Nephron (organoid): ENCODE measurements around the gene NRP1.

ENCODE experiments used
- H3K27ac Mint-ChIP-seq, 3 experiments: 2 replicates each; pipeline ENCODE4 v1.8.0; 2020; ENCODE audit warnings: mixed read lengths in 3 of 3, mild to moderate bottlenecking in 2 of 3, moderate library complexity in 1 of 3
- H3K27me3 Mint-ChIP-seq: 2 replicates; pipeline ENCODE4 v1.8.0; 2021; ENCODE audit warnings: low read depth, mild to moderate bottlenecking, moderate library complexity, mixed read lengths
- H3K36me3 Mint-ChIP-seq: 2 replicates; pipeline ENCODE4 v1.8.0; 2020; ENCODE audit warnings: low read depth, mixed read lengths
- H3K4me1 Mint-ChIP-seq: 2 replicates; pipeline ENCODE4 v1.8.0; 2020; ENCODE audit warnings: mixed read lengths
- H3K4me3 Mint-ChIP-seq, 3 experiments: 2 replicates each; pipeline ENCODE4 v1.8.0; 2020; ENCODE audit warnings: mild to moderate bottlenecking in 3 of 3, mixed read lengths in 3 of 3, moderate library complexity in 2 of 3
- H3K9me3 Mint-ChIP-seq: 2 replicates; pipeline ENCODE4 v1.8.0; 2020; ENCODE audit warnings: mixed read lengths
- TF ChIP-seq, protein P1 (sequence below), 3 experiments: fragments of 200-600 bp; sonication (generic); IDR thresholded peaks; one replicate each; pipeline ENCODE4 v1.5.0; 2021; ENCODE audit warnings: antibody characterized with exemption in 3 of 3; ENCODE audit not compliant: unreplicated experiment in 3 of 3

NRP1 gene

DNA sequence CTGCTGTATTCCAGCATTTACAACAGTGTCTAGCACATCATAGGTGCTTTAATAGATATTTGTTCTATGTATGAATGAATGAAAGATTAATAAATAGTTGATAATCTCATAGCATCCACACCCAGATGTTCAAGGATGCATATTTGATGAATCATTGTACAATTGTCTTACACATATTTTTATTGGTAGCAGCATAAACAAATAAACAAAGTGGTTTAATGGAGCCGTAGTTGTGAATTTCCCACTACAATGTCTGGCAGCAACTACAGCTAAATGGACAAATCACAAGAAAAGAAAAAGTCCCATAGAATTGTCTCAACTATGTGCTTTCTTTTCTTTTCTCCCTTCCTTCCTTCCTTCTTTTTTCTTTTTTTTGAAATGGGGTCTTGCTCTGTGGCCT, 150.8 kb downstream of the NRP1 start:
- Mint-ChIP-seq H3K36me3 (peaks cover 87% of the 10 kb centered on the region), H3K4me3 (no peak overlapping the region), H3K27ac (no peak overlapping the region), H3K9me3 (no peaks in the 10 kb centered on the region), H3K27me3 (peaks cover 4% of the 10 kb centered on the region), H3K4me1 (peaks cover 9% of the 10 kb centered on the region)
- TF ChIP-seq, protein P1, sequence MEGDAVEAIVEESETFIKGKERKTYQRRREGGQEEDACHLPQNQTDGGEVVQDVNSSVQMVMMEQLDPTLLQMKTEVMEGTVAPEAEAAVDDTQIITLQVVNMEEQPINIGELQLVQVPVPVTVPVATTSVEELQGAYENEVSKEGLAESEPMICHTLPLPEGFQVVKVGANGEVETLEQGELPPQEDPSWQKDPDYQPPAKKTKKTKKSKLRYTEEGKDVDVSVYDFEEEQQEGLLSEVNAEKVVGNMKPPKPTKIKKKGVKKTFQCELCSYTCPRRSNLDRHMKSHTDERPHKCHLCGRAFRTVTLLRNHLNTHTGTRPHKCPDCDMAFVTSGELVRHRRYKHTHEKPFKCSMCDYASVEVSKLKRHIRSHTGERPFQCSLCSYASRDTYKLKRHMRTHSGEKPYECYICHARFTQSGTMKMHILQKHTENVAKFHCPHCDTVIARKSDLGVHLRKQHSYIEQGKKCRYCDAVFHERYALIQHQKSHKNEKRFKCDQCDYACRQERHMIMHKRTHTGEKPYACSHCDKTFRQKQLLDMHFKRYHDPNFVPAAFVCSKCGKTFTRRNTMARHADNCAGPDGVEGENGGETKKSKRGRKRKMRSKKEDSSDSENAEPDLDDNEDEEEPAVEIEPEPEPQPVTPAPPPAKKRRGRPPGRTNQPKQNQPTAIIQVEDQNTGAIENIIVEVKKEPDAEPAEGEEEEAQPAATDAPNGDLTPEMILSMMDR (IDR thresholded peaks at IDR 0.05; ENCODE audit: unreplicated experiment in 3 of 3), result no peak

DNA sequence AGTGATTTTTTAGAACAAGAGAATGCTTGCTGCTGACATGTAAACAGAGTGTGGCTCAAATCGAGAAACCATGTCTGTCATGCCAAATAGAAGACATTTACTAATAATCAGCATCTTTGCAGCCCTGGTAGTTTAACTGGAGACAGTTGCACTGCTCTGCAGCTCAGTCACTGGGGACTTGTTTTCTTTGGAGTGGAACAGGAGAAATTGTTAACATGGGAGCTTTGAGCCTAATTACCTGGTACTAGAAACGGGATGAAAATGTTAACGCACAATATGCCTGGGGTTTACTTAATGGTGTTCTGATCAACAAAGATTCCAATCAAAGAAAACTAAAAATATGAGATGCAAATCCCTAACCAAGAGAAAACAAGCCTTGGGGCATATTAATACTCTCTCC, 153.5 kb downstream of the NRP1 start:
- Mint-ChIP-seq H3K9me3 (no peaks in the 10 kb centered on the region), H3K27ac (no peak overlapping the region), H3K27me3 (peaks cover 4% of the 10 kb centered on the region), H3K36me3 (peaks cover 72% of the 10 kb centered on the region), H3K4me3 (no peak overlapping the region), H3K4me1 (peaks cover 22% of the 10 kb centered on the region)
- TF ChIP-seq, protein P1 (IDR thresholded peaks at IDR 0.05; ENCODE audit: unreplicated experiment in 3 of 3), result no peak

- no peaks in the 10 kb centered on the region for H3K9me3 Mint-ChIP-seq
Observed at GRCh38 chr10:33180390-33180789, 154.1 kb downstream of the NRP1 start.

DNA sequence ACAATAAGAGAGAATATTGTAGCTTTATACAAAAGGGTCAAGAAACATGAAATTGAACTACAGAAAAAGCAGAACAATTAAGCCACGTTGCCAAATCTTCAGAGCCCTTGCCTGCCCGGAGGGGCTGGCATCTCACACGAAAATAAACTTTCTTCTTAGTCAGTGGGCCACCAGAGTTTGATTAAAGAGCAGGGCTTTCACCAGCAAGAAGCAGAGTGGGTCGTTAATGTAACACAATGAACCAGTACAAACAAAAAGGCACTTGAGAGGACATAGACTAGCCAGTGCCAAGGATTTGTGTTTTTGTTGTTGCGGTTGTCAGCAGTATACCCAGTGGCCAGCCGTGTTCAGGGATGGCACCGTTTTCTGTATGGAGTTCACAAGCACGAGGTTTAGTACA, 155.4 kb downstream of the NRP1 start:
- Mint-ChIP-seq H3K4me1 (peaks cover 23% of the 10 kb centered on the region), H3K9me3 (no peaks in the 10 kb centered on the region), H3K36me3 (peaks cover 62% of the 10 kb centered on the region)

More at GRCh38 chr10:33180390-33180789, 154.1 kb downstream of the NRP1 start:
- H3K27ac Mint-ChIP-seq, result no peak overlapping the region
- peaks cover 23% of the 10 kb centered on the region for H3K4me1 Mint-ChIP-seq
- peaks cover 4% of the 10 kb centered on the region for H3K27me3 Mint-ChIP-seq
- H3K36me3 Mint-ChIP-seq, result peaks cover 67% of the 10 kb centered on the region
- no peak overlapping the region for H3K4me3 Mint-ChIP-seq
- TF ChIP-seq, protein P1 (IDR thresholded peaks at IDR 0.05; ENCODE audit: unreplicated experiment in 3 of 3), result no peak

DNA sequence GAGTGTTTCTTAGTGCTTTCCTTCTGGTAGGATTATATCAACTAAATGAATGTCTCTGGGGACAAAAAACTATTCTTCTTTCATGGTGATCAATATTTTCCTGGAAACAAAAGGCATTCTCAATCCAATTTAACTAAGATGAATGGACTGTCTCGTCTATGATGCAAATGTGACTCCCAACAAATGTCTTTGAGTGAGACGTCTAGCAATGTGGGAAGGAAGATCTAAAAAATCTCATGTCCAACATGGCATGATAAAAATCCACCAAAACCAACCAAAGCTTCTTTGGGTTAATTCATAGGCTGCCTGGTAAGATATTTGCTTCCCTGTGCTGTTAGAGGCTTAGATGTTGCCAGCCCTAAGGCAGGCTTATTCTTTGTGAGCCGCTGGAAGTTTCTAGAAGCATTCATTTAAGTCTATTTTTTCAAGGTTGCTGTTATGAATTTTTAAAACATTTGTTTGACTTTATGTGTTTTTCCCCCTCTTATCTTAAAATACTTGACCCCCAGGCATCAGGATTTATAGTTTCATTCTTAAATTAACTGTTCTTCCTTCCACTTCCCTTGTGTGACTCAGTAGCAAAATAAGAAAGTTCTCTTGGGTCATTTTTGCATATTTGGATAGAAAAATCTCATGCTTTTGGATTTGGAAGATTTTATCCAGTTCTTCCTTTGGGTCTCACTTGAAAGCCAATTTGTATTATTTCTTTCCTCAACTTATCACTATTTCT, 156.3 kb downstream of the NRP1 start:
- Mint-ChIP-seq H3K36me3 (peaks cover 54% of the 10 kb centered on the region), H3K4me1 (peaks cover 23% of the 10 kb centered on the region), H3K9me3 (no peaks in the 10 kb centered on the region), H3K27ac (peak overlapping the region; percentile 22 to 83 (median 26)), H3K27me3 (peaks cover 4% of the 10 kb centered on the region), H3K4me3 (no peak overlapping the region)
- TF ChIP-seq, protein P1 (IDR thresholded peaks at IDR 0.05; ENCODE audit: unreplicated experiment in 3 of 3), result no peak

More for the DNA sequence above, 155.4 kb downstream of the NRP1 start:
- TF ChIP-seq, protein P1 (IDR thresholded peaks at IDR 0.05; ENCODE audit: unreplicated experiment in 3 of 3), result no peak
- Mint-ChIP-seq H3K4me3 (no peak overlapping the region), H3K27me3 (peaks cover 4% of the 10 kb centered on the region), H3K27ac (peak overlapping the region; percentile 22 to 83 (median 26))

- TF ChIP-seq, protein P1 (IDR thresholded peaks at IDR 0.05; ENCODE audit: unreplicated experiment in 3 of 3), result no peak
Observed at GRCh38 chr10:33176688-33177087, 157.8 kb downstream of the NRP1 start.

More at GRCh38 chr10:33176688-33177087, 157.8 kb downstream of the NRP1 start:
- H3K9me3 Mint-ChIP-seq, result no peaks in the 10 kb centered on the region
- H3K27me3 Mint-ChIP-seq, result peaks cover 7% of the 10 kb centered on the region
- H3K4me1 Mint-ChIP-seq, result peaks cover 23% of the 10 kb centered on the region
- H3K36me3 Mint-ChIP-seq, result peaks cover 39% of the 10 kb centered on the region
- peak overlapping the region; percentile 7 to 67 (median 11) for H3K27ac Mint-ChIP-seq
- no peak overlapping the region for H3K4me3 Mint-ChIP-seq
